ENCODE data around the gene PPP1R13B.

PPP1R13B gene

DNA sequence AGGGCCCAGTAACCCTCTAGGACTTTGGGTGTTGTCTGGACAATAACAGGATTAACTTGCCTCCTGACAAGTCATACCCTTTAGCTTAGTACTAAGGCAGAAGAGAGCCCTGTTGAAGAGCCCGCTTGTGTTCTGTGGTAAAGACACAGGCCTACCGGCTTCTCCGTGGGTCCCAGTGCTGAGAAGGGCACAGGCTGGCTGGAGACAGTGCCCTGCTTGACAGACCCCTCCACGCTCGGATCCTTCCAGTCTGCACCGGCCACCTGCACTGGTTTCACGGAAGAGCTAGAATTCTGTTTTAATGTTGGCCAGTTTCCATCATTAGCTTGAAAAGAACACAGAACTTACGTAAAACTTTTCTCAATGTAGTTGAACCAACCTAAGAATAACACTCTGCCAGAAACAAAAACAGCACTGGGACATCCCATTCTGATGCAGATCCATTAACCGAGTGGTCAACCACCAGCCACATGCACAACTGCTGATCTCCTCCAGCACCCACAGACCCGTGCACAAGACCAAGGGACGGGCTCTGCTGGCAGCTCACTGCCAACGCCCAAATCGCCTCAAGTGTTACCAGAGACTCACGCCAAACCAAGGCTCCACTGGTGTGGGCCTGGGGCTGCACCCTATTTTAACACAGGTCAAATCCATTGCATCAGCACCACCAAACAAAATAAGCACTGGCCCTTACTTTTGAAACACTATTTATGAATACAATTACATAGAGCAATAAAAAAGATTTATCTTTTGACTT is 104.7 kb downstream of the PPP1R13B start:
- no peak overlapping the region for H3K18ac ChIP-seq (ENCODE audit: low read length)
- no peak overlapping the region for H2AFZ ChIP-seq (ENCODE audit: low read length)
- no peak overlapping the region for H3K9ac ChIP-seq (ENCODE audit: low read depth, low read length, poor library complexity)
- H3K36me3 ChIP-seq (replicated peaks in 1 of 2; ENCODE audit: control insufficient read depth in 2 of 2, insufficient read depth in 2 of 2, low read length in 2 of 2), result peaks cover 0 to 5% of the 10 kb centered on the region in 2 donors
- no peak overlapping the region for H3K14ac ChIP-seq (ENCODE audit: low read length)
- no peak overlapping the region for H4K91ac ChIP-seq (ENCODE audit: low read depth, low read length, poor library complexity)
- no peak overlapping the region for H2BK5ac ChIP-seq (ENCODE audit: low read length)
- H3K79me1 ChIP-seq (ENCODE audit: low read depth, low read length), result no peaks in the 10 kb centered on the region
- H3K4me1 ChIP-seq (ENCODE audit: control insufficient read depth in 2 of 2, insufficient read depth in 1 of 2, low read depth in 1 of 2, low read length in 2 of 2), result no peaks in the 10 kb centered on the region
- H2BK15ac ChIP-seq (ENCODE audit: low read length), result no peak overlapping the region
- H3K4me2 ChIP-seq (ENCODE audit: insufficient read depth, low read length, poor library complexity, severe bottlenecking), result no peak overlapping the region
- H2BK12ac ChIP-seq (ENCODE audit: low read length), result no peak overlapping the region
- no peak overlapping the region for H3K4me3 ChIP-seq (ENCODE audit: low read length in 2 of 2)
- no peak overlapping the region for H3K27ac ChIP-seq (replicated peaks; ENCODE audit: low read length)
- no CpG with 5 or more reads among the region's 14 CpGs for WGBS, 2 donors (ENCODE audit: extremely low coverage in 2 of 2, insufficient read length in 2 of 2, insufficient replicate concordance in 1 of 2)
- H3K27me3 ChIP-seq (ENCODE audit: control insufficient read depth in 3 of 3, insufficient read depth in 3 of 3, low read depth in 1 of 3, low read length in 3 of 3), result no peaks in the 10 kb centered on the region
- no peak overlapping the region for H4K8ac ChIP-seq (ENCODE audit: low read depth, low read length)
- no peak overlapping the region for H2AK5ac ChIP-seq (ENCODE audit: low read depth, low read length)
- H3K4ac ChIP-seq (ENCODE audit: low read length), result no peak overlapping the region
- DNase-seq (ENCODE audit: low spot score), result no peak
- H2BK120ac ChIP-seq (ENCODE audit: low read depth, low read length), result no peak overlapping the region
- no peak overlapping the region for H3K23ac ChIP-seq (ENCODE audit: low read depth, low read length, poor library complexity)
- no peaks in the 10 kb centered on the region for H3K9me3 ChIP-seq (replicated peaks in 1 of 2; ENCODE audit: control insufficient read depth in 2 of 2, insufficient read depth in 1 of 2, low read depth in 1 of 2, low read length in 2 of 2)

- no peak for DNase-seq (ENCODE audit: low spot score)
- Histone ChIP-seq H3K27ac (replicated peaks; ENCODE audit: low read length) (no peak overlapping the region), H4K8ac (ENCODE audit: low read depth, low read length) (no peak overlapping the region), H3K79me1 (ENCODE audit: low read depth, low read length) (no peaks in the 10 kb centered on the region), H2BK120ac (ENCODE audit: low read depth, low read length) (no peak overlapping the region), H3K4me3 (ENCODE audit: low read length in 2 of 2) (no peak overlapping the region), H3K23ac (ENCODE audit: low read depth, low read length, poor library complexity) (no peak overlapping the region), H4K91ac (ENCODE audit: low read depth, low read length, poor library complexity) (no peak overlapping the region), H2BK12ac (ENCODE audit: low read length) (no peak overlapping the region), H3K36me3 (replicated peaks in 1 of 2; ENCODE audit: control insufficient read depth in 2 of 2, insufficient read depth in 2 of 2, low read length in 2 of 2) (peaks cover 0 to 5% of the 10 kb centered on the region in 2 donors), H3K18ac (ENCODE audit: low read length) (peak overlapping the region; percentile 71), H2BK5ac (ENCODE audit: low read length) (no peak overlapping the region), H3K9ac (ENCODE audit: low read depth, low read length, poor library complexity) (no peak overlapping the region), H2AK5ac (ENCODE audit: low read depth, low read length) (no peak overlapping the region), H3K4ac (ENCODE audit: low read length) (no peak overlapping the region), H3K4me1 (ENCODE audit: control insufficient read depth in 2 of 2, insufficient read depth in 1 of 2, low read depth in 1 of 2, low read length in 2 of 2) (no peaks in the 10 kb centered on the region), H2BK15ac (ENCODE audit: low read length) (no peak overlapping the region), H3K14ac (ENCODE audit: low read length) (no peak overlapping the region), H3K4me2 (ENCODE audit: insufficient read depth, low read length, poor library complexity, severe bottlenecking) (no peak overlapping the region), H3K9me3 (replicated peaks in 1 of 2; ENCODE audit: control insufficient read depth in 2 of 2, insufficient read depth in 1 of 2, low read depth in 1 of 2, low read length in 2 of 2) (no peaks in the 10 kb centered on the region), H2AFZ (ENCODE audit: low read length) (no peak overlapping the region), H3K27me3 (ENCODE audit: control insufficient read depth in 3 of 3, insufficient read depth in 3 of 3, low read depth in 1 of 3, low read length in 3 of 3) (no peaks in the 10 kb centered on the region)
- no CpG with 5 or more reads among the region's 9 CpGs for WGBS, 2 donors (ENCODE audit: extremely low coverage in 2 of 2, insufficient read length in 2 of 2, insufficient replicate concordance in 1 of 2)
These were observed 105.5 kb downstream of the PPP1R13B start for GRCh38 chr14:103741876-103742275.

GRCh38 chr14:103740991-103741689 is 106.2 kb downstream of the PPP1R13B start:
- Histone ChIP-seq H3K36me3 (replicated peaks in 1 of 2; ENCODE audit: control insufficient read depth in 2 of 2, insufficient read depth in 2 of 2, low read length in 2 of 2) (peaks cover 0 to 5% of the 10 kb centered on the region in 2 donors), H4K91ac (ENCODE audit: low read depth, low read length, poor library complexity) (no peak overlapping the region), H3K4me3 (ENCODE audit: low read length in 2 of 2) (no peak overlapping the region), H3K27ac (replicated peaks; ENCODE audit: low read length) (no peak overlapping the region), H2BK12ac (ENCODE audit: low read length) (no peak overlapping the region), H2BK15ac (ENCODE audit: low read length) (no peak overlapping the region), H2AK5ac (ENCODE audit: low read depth, low read length) (no peak overlapping the region), H3K4ac (ENCODE audit: low read length) (no peak overlapping the region), H3K9ac (ENCODE audit: low read depth, low read length, poor library complexity) (no peak overlapping the region), H2BK5ac (ENCODE audit: low read length) (no peak overlapping the region), H3K18ac (ENCODE audit: low read length) (no peak overlapping the region), H3K4me2 (ENCODE audit: insufficient read depth, low read length, poor library complexity, severe bottlenecking) (no peak overlapping the region), H3K27me3 (ENCODE audit: control insufficient read depth in 3 of 3, insufficient read depth in 3 of 3, low read depth in 1 of 3, low read length in 3 of 3) (no peaks in the 10 kb centered on the region), H4K8ac (ENCODE audit: low read depth, low read length) (no peak overlapping the region), H3K9me3 (replicated peaks in 1 of 2; ENCODE audit: control insufficient read depth in 2 of 2, insufficient read depth in 1 of 2, low read depth in 1 of 2, low read length in 2 of 2) (no peaks in the 10 kb centered on the region), H3K4me1 (ENCODE audit: control insufficient read depth in 2 of 2, insufficient read depth in 1 of 2, low read depth in 1 of 2, low read length in 2 of 2) (no peaks in the 10 kb centered on the region), H3K79me1 (ENCODE audit: low read depth, low read length) (no peaks in the 10 kb centered on the region), H3K14ac (ENCODE audit: low read length) (no peak overlapping the region), H2AFZ (ENCODE audit: low read length) (no peak overlapping the region), H2BK120ac (ENCODE audit: low read depth, low read length) (no peak overlapping the region), H3K23ac (ENCODE audit: low read depth, low read length, poor library complexity) (no peak overlapping the region)
- no CpG with 5 or more reads among the region's 14 CpGs for WGBS, 2 donors (ENCODE audit: extremely low coverage in 2 of 2, insufficient read length in 2 of 2, insufficient replicate concordance in 1 of 2)
- no peak for DNase-seq (ENCODE audit: low spot score)

GRCh38 chr14:103739793-103740501 is 107.4 kb downstream of the PPP1R13B start:
- Histone ChIP-seq H2BK5ac (ENCODE audit: low read length) (peak overlapping the region; percentile 14), H3K9ac (ENCODE audit: low read depth, low read length, poor library complexity) (peak overlapping the region; percentile 12), H4K91ac (ENCODE audit: low read depth, low read length, poor library complexity) (no peak overlapping the region), H3K9me3 (replicated peaks in 1 of 2; ENCODE audit: control insufficient read depth in 2 of 2, insufficient read depth in 1 of 2, low read depth in 1 of 2, low read length in 2 of 2) (no peaks in the 10 kb centered on the region), H3K27me3 (ENCODE audit: control insufficient read depth in 3 of 3, insufficient read depth in 3 of 3, low read depth in 1 of 3, low read length in 3 of 3) (no peaks in the 10 kb centered on the region), H3K18ac (ENCODE audit: low read length) (peak overlapping the region; percentile 54), H2BK12ac (ENCODE audit: low read length) (no peak overlapping the region), H3K27ac (replicated peaks; ENCODE audit: low read length) (no peak overlapping the region), H3K36me3 (replicated peaks in 1 of 2; ENCODE audit: control insufficient read depth in 2 of 2, insufficient read depth in 2 of 2, low read length in 2 of 2) (peaks cover 3 to 7% of the 10 kb centered on the region in 2 donors), H3K23ac (ENCODE audit: low read depth, low read length, poor library complexity) (peak overlapping the region; percentile 86), H4K8ac (ENCODE audit: low read depth, low read length) (no peak overlapping the region), H3K79me1 (ENCODE audit: low read depth, low read length) (peaks cover 3% of the 10 kb centered on the region), H3K4me3 (ENCODE audit: low read length in 2 of 2) (no peak overlapping the region), H2BK15ac (ENCODE audit: low read length) (no peak overlapping the region), H2AFZ (ENCODE audit: low read length) (no peak overlapping the region), H3K4me2 (ENCODE audit: insufficient read depth, low read length, poor library complexity, severe bottlenecking) (no peak overlapping the region), H2BK120ac (ENCODE audit: low read depth, low read length) (peak overlapping the region; percentile 18), H3K4me1 (ENCODE audit: control insufficient read depth in 2 of 2, insufficient read depth in 1 of 2, low read depth in 1 of 2, low read length in 2 of 2) (peaks cover 0 to 2% of the 10 kb centered on the region in 2 donors), H2AK5ac (ENCODE audit: low read depth, low read length) (no peak overlapping the region), H3K4ac (ENCODE audit: low read length) (no peak overlapping the region), H3K14ac (ENCODE audit: low read length) (peak overlapping the region; percentile 85)
- no CpG with 5 or more reads among the region's 30 CpGs for WGBS, 2 donors (ENCODE audit: extremely low coverage in 2 of 2, insufficient read length in 2 of 2, insufficient replicate concordance in 1 of 2)
- DNase-seq (ENCODE audit: low spot score), result no peak
